Measurements from ENCODE around the gene ZFC3H1.

DNA sequence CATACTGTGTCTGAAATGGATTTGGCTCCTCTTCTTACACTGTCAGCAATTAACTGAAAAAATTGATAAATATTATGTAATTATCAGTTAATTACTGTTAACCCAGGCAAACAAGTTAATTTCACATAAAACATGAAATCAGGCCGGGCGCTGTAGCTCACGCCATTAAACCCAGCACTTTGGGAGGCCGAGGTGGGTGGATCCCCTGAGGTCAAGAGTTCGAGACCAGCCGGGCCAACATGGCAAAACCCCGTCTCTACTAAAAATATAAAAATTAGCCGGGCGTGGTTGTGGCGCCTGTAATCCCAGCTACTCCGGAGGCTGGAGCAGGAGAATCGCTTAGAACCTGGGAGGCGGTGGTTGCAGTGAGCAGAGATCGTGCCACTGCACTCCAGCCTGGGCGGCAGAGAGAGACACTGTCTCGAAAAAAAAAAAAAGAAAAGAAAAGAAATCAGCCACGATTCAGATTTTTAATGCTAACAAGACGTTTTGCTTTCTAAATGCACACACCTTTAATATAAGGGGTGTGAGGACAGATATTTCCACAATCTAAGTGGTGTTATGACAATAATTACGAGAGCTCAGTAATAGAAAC lies 21.8 kb upstream of the ZFC3H1 start:
- TF ChIP-seq, protein P1, sequence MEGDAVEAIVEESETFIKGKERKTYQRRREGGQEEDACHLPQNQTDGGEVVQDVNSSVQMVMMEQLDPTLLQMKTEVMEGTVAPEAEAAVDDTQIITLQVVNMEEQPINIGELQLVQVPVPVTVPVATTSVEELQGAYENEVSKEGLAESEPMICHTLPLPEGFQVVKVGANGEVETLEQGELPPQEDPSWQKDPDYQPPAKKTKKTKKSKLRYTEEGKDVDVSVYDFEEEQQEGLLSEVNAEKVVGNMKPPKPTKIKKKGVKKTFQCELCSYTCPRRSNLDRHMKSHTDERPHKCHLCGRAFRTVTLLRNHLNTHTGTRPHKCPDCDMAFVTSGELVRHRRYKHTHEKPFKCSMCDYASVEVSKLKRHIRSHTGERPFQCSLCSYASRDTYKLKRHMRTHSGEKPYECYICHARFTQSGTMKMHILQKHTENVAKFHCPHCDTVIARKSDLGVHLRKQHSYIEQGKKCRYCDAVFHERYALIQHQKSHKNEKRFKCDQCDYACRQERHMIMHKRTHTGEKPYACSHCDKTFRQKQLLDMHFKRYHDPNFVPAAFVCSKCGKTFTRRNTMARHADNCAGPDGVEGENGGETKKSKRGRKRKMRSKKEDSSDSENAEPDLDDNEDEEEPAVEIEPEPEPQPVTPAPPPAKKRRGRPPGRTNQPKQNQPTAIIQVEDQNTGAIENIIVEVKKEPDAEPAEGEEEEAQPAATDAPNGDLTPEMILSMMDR (conservative IDR thresholded peaks at IDR 0.05 in 1 of 2, IDR thresholded peaks at IDR 0.05 in 1 of 2; ENCODE audit: extremely low read depth in 1 of 2, insufficient read depth in 1 of 2, low read depth in 1 of 2, low read length in 2 of 2), result no peak
- no peak for TF ChIP-seq EZH2 (IDR thresholded peaks at IDR 0.05; ENCODE audit: borderline replicate concordance, low read length)

All from mammary epithelial cell (primary cell).